H9 (cell line): Measurements from ENCODE around the gene SERPINB4. TPM values are rescaled to one million over a fixed set of nuclear protein-coding genes. Genes with fewer than 3 reads are reported as not detected.
A peak's percentile ranks its signal among the peaks of the same experiment; 100 is the strongest.

Experiments
- DNase-seq: peaks from one replicate; pipeline ENCODE4 v3.0.0-alpha.2; 2017
- H2AFZ ChIP-seq: one replicate; pipeline ENCODE4 v1.6.1; 2013; ENCODE audit warnings: mild to moderate bottlenecking, low read length, control low read depth, moderate library complexity
- H2AK5ac ChIP-seq: 2 replicates; pipeline ENCODE4 v1.6.1; 2013; ENCODE audit warnings: low read length, control low read depth, mixed read lengths; ENCODE audit not compliant: insufficient read length
- H2BK120ac ChIP-seq: one replicate; pipeline ENCODE4 v1.6.1; 2013; ENCODE audit warnings: low read depth, mild to moderate bottlenecking, low read length, control low read depth, inconsistent platforms; ENCODE audit not compliant: poor library complexity, severe bottlenecking
- H2BK12ac ChIP-seq: 2 replicates; pipeline ENCODE4 v1.6.1; 2013; ENCODE audit warnings: low read length, control low read depth, mixed read lengths, low read depth; ENCODE audit not compliant: insufficient read length
- H2BK15ac ChIP-seq: 2 replicates; pipeline ENCODE4 v1.6.1; 2013; ENCODE audit warnings: low read depth, low read length, control low read depth
- H2BK20ac ChIP-seq: one replicate; pipeline ENCODE4 v1.6.1; 2013; ENCODE audit warnings: low read depth, mild to moderate bottlenecking, low read length, control low read depth, inconsistent platforms; ENCODE audit not compliant: poor library complexity, severe bottlenecking
- H2BK5ac ChIP-seq: 2 replicates; pipeline ENCODE4 v1.6.1; 2013; ENCODE audit warnings: low read length, control low read depth, mixed read lengths; ENCODE audit not compliant: insufficient read length
- H3K14ac ChIP-seq: 2 replicates; pipeline ENCODE4 v1.6.1; 2013; ENCODE audit warnings: low read length, control low read depth; ENCODE audit not compliant: insufficient read depth
- H3K18ac ChIP-seq: 2 replicates; pipeline ENCODE4 v1.6.1; 2013; ENCODE audit warnings: low read depth, mild to moderate bottlenecking, mixed read lengths, low read length, control low read depth; ENCODE audit not compliant: insufficient read length
- H3K23ac ChIP-seq: 2 replicates; pipeline ENCODE4 v1.6.1; 2013; ENCODE audit warnings: low read length, control low read depth, mixed read lengths, low read depth; ENCODE audit not compliant: insufficient read length
- H3K23me2 ChIP-seq: 2 replicates; pipeline ENCODE4 v1.6.1; 2013; ENCODE audit warnings: low read depth, mild to moderate bottlenecking, mixed read lengths, low read length, control low read depth; ENCODE audit not compliant: insufficient read length, poor library complexity, severe bottlenecking
- H3K27ac ChIP-seq: 2 replicates; pipeline ENCODE4 v1.5.1; 2013; ENCODE audit warnings: low read length, control low read depth, mixed read lengths, low read depth; ENCODE audit not compliant: insufficient read length
- H3K27me3 ChIP-seq: 2 replicates; pipeline ENCODE4 v1.6.1; 2013; ENCODE audit warnings: low read length, control low read depth, inconsistent platforms; ENCODE audit not compliant: insufficient read depth
- H3K4ac ChIP-seq: 2 replicates; pipeline ENCODE4 v1.6.1; 2013; ENCODE audit warnings: low read depth, mild to moderate bottlenecking, control low read depth, inconsistent platforms, low read length, moderate library complexity
- H3K4me1 ChIP-seq: 2 replicates; pipeline ENCODE4 v1.6.1; 2013; ENCODE audit warnings: low read length, control low read depth, inconsistent platforms; ENCODE audit not compliant: insufficient read depth
- H3K4me2 ChIP-seq: 2 replicates; pipeline ENCODE4 v1.6.1; 2013; ENCODE audit warnings: low read length, control low read depth, mixed read lengths; ENCODE audit not compliant: insufficient read length, insufficient read depth
- H3K56ac ChIP-seq: 2 replicates; pipeline ENCODE4 v1.6.1; 2013; ENCODE audit warnings: low read depth, mild to moderate bottlenecking, mixed read lengths, low read length, control low read depth; ENCODE audit not compliant: insufficient read length
- H3K79me1 ChIP-seq: 2 replicates; pipeline ENCODE4 v1.6.1; 2013; ENCODE audit warnings: low read depth, mild to moderate bottlenecking, moderate library complexity, low read length, control low read depth, inconsistent platforms; ENCODE audit not compliant: insufficient read depth, poor library complexity, severe bottlenecking
- H3K79me2 ChIP-seq: 2 replicates; pipeline ENCODE4 v1.6.1; 2013; ENCODE audit warnings: low read length, control low read depth, inconsistent platforms; ENCODE audit not compliant: insufficient read depth
- H3K9ac ChIP-seq: 2 replicates; pipeline ENCODE4 v1.6.1; 2013; ENCODE audit warnings: low read length, control low read depth, mixed read lengths; ENCODE audit not compliant: insufficient read length; ENCODE audit errors: extremely low read depth
- H3K9me3 ChIP-seq: one replicate; pipeline ENCODE4 v1.6.1; 2013; ENCODE audit warnings: low read depth, low read length, inconsistent platforms; ENCODE audit not compliant: control insufficient read depth
- H3T11ph ChIP-seq: one replicate; pipeline ENCODE4 v1.6.1; 2013; ENCODE audit warnings: mild to moderate bottlenecking, low read length, control low read depth, inconsistent platforms
- H4K20me1 ChIP-seq: one replicate; pipeline ENCODE4 v1.6.1; 2013; ENCODE audit not compliant: control insufficient read depth, insufficient read length, insufficient read depth
- H4K5ac ChIP-seq: 2 replicates; pipeline ENCODE4 v1.6.1; 2013; ENCODE audit warnings: low read depth, mild to moderate bottlenecking, mixed read lengths, low read length, control low read depth; ENCODE audit not compliant: insufficient read length
- H4K8ac ChIP-seq: replicated peaks from 2 replicates; pipeline ENCODE4 v1.6.1; 2013; ENCODE audit warnings: low read length, control low read depth, mixed read lengths, low read depth; ENCODE audit not compliant: insufficient read length
- H4K91ac ChIP-seq: 2 replicates; pipeline ENCODE4 v1.6.1; 2013; ENCODE audit warnings: low read depth, mild to moderate bottlenecking, moderate library complexity, mixed read lengths, low read length, control low read depth; ENCODE audit not compliant: insufficient read length
- H3K27ac Mint-ChIP-seq, 3 experiments: 2 replicates in 2 of 3; 3 replicates in 1 of 3; pipeline ENCODE4 v1.8.0; 2020 to 2021; ENCODE audit warnings: mixed read lengths in 3 of 3, mild to moderate bottlenecking in 1 of 3, moderate library complexity in 1 of 3
- H3K27me3 Mint-ChIP-seq: 2 replicates; pipeline ENCODE4 v1.8.0; 2021; ENCODE audit warnings: low read depth, mild to moderate bottlenecking, moderate library complexity, mixed read lengths
- H3K36me3 Mint-ChIP-seq, 3 experiments: 2 replicates in 2 of 3; 3 replicates in 1 of 3; pipeline ENCODE4 v1.8.0; 2020 to 2021; ENCODE audit warnings: low read depth in 3 of 3, mixed read lengths in 3 of 3; ENCODE audit not compliant: insufficient read depth in 1 of 3
- H3K4me1 Mint-ChIP-seq, 2 experiments: 2 replicates each; pipeline ENCODE4 v1.8.0; 2020; ENCODE audit warnings: mixed read lengths in 2 of 2
- H3K4me3 Mint-ChIP-seq, 2 experiments: 2 replicates in 1 of 2; 3 replicates in 1 of 2; pipeline ENCODE4 v1.8.0; 2020 to 2021; ENCODE audit warnings: mild to moderate bottlenecking in 2 of 2, mixed read lengths in 2 of 2, moderate library complexity in 1 of 2
- H3K9me3 Mint-ChIP-seq, 2 experiments: 2 replicates in 1 of 2; 3 replicates in 1 of 2; pipeline ENCODE4 v1.8.0; 2020; ENCODE audit warnings: mild to moderate bottlenecking in 2 of 2, mixed read lengths in 2 of 2, moderate library complexity in 1 of 2
- CTCF ChIP-seq: fragments of 200-600 bp; sonication (generic); conservative IDR thresholded peaks from 3 replicates; pipeline ENCODE4 v1.8.0; 2021; ENCODE audit warnings: antibody characterized with exemption, mild to moderate bottlenecking
- WGBS: extraction: QIAGEN DNeasy Blood & Tissue Kit; methylation state at CpG from one replicate; pipeline ENCODE4 v1.1.7; 2013; ENCODE audit warnings: missing lambda C conversion rate, low lambda C conversion rate, mixed read lengths; ENCODE audit not compliant: insufficient read length; ENCODE audit errors: extremely low coverage; 5-methylcytosine and 5-hydroxymethylcytosine counted together
- total RNA-seq: library from RNA; stranded (reverse); gene quantifications from 2 replicates; pipeline ENCODE4 v1.2.1, GENCODE V29; 2021

The SERPINB4 gene
- total RNA-seq, 1 experiment from 2014 or later, result 4.1 TPM

- Histone ChIP-seq H4K5ac (no peak overlapping the region), H3K23me2 (no peaks in the 10 kb centered on the region), H3K9ac (no peak overlapping the region), H3K27me3 (no peaks in the 10 kb centered on the region), H3K18ac (no peak overlapping the region), H2BK20ac (no peak overlapping the region), H2AFZ (no peak overlapping the region), H2AK5ac (no peak overlapping the region), H2BK12ac (no peak overlapping the region), H4K20me1 (no peaks in the 10 kb centered on the region), H3K27ac (no peak overlapping the region), H3K4me1 (no peaks in the 10 kb centered on the region; the same call in 1 of the 2 replicates), H3K4ac (no peak overlapping the region), H2BK5ac (no peak overlapping the region), H3K79me1 (no peaks in the 10 kb centered on the region), H2BK15ac (no peak overlapping the region), H3K9me3 (no peaks in the 10 kb centered on the region), H4K8ac (no peak overlapping the region), H3K79me2 (no peaks in the 10 kb centered on the region), H3K14ac (no peak overlapping the region), H3K23ac (no peak overlapping the region), H3K56ac (no peak overlapping the region), H4K91ac (no peak overlapping the region), H3K4me2 (no peak overlapping the region), H3T11ph (no peak overlapping the region), H2BK120ac (no peak overlapping the region)
- Mint-ChIP-seq H3K27me3 (no peaks in the 10 kb centered on the region), H3K27ac (peak overlapping the region in 2 of 3 experiments; percentile 4 to 34; a peak in 1 of 7 replicates), H3K36me3 (no peaks in the 10 kb centered on the region), H3K4me1 (peaks cover 0 to 5% of the 10 kb centered on the region in 2 experiments; a peak in 2 of 4 replicates), H3K4me3 (no peak overlapping the region), H3K9me3 (peaks cover 0 to 2% of the 10 kb centered on the region in 2 experiments; a peak in 1 of 5 replicates)
- DNase-seq, result no peak
- no peak for TF ChIP-seq CTCF
- WGBS, result no CpG with 5 or more reads among the region's 1 CpG
Measured at GRCh38 chr18:63603355-63603754, 40.7 kb downstream of the SERPINB4 start.
